Fibroblast of lung (primary cell): ENCODE measurements around the gene PGA4. TPM values are rescaled to one million over a fixed set of nuclear protein-coding genes. Genes with fewer than 3 reads are reported as not detected.

ENCODE experiments used
- DNase-seq, 2 donors: peaks; one replicate each; pipeline versions ENCODE4 v3.0.0 to v3.0.0-alpha.2; 2010; ENCODE audit warnings: low read depth in 2 of 2
- H2AFZ ChIP-seq: 2 replicates; pipeline ENCODE4 v1.5.1; 2012; ENCODE audit warnings: low read length, control low read depth, inconsistent platforms
- H3K27ac ChIP-seq: 2 replicates; pipeline ENCODE4 v1.5.1; 2011; ENCODE audit warnings: low read length, control low read depth; ENCODE audit not compliant: insufficient read depth
- H3K27me3 ChIP-seq: 2 replicates; pipeline ENCODE4 v1.5.1; 2011; ENCODE audit warnings: mild to moderate bottlenecking, low read length; ENCODE audit not compliant: control insufficient read depth, insufficient read depth
- H3K36me3 ChIP-seq: 2 replicates; pipeline ENCODE4 v1.5.1; 2011; ENCODE audit warnings: low read length; ENCODE audit not compliant: control insufficient read depth, insufficient read depth
- H3K4me1 ChIP-seq: 2 replicates; pipeline ENCODE4 v1.5.1; 2011; ENCODE audit warnings: low read length; ENCODE audit not compliant: control insufficient read depth, insufficient read depth; ENCODE audit errors: extremely low read depth
- H3K4me2 ChIP-seq: 2 replicates; pipeline ENCODE4 v1.5.1; 2011; ENCODE audit warnings: low read length, control low read depth; ENCODE audit not compliant: insufficient read depth; ENCODE audit errors: extremely low read depth
- H3K4me3 ChIP-seq, 4 experiments: fragments of 200-600 bp in 1 of 4; sonication (generic) in 1 of 4; replicated peaks in 1 of 4; 2 replicates each; pipeline ENCODE4 v1.5.1; 2011 to 2016; ENCODE audit warnings: low read length in 4 of 4, low read depth in 3 of 4, mild to moderate bottlenecking in 3 of 4, control low read depth in 2 of 4, inconsistent platforms in 1 of 4, mixed read lengths in 1 of 4; ENCODE audit not compliant: insufficient read depth in 1 of 4; ENCODE audit errors: control extremely low read depth in 1 of 4
- H3K79me2 ChIP-seq: 2 replicates; pipeline ENCODE4 v1.5.1; 2012; ENCODE audit warnings: mild to moderate bottlenecking, low read length, inconsistent platforms; ENCODE audit not compliant: control insufficient read depth, insufficient read depth
- H3K9ac ChIP-seq: 2 replicates; pipeline ENCODE4 v1.5.1; 2011; ENCODE audit warnings: mild to moderate bottlenecking, low read length, control low read depth; ENCODE audit not compliant: insufficient read depth
- H3K9me3 ChIP-seq: 2 replicates; pipeline ENCODE4 v1.5.1; 2012; ENCODE audit warnings: low read depth, low read length; ENCODE audit not compliant: control insufficient read depth, insufficient read depth
- H4K20me1 ChIP-seq: 2 replicates; pipeline ENCODE4 v1.5.1; 2011; ENCODE audit warnings: low read length; ENCODE audit not compliant: control insufficient read depth, insufficient read depth; ENCODE audit errors: extremely low read depth
- EZH2 ChIP-seq: IDR thresholded peaks from 2 replicates; pipeline ENCODE4 v1.5.1; 2012; ENCODE audit warnings: low read length, control low read depth, mild to moderate bottlenecking; ENCODE audit errors: missing control alignments
- polyA plus RNA-seq, 2 donors: library from polyadenylated mRNA; depleted of rRNA in 1 of 2; stranded (reverse) in 1 of 2; unstranded in 1 of 2; fragments of >200 nt; gene quantifications; 2 replicates each; pipeline ENCODE4 v1.2.1, GENCODE V29; 2011 to 2012; ENCODE audit warnings: missing spikeins in 1 of 2
- total RNA-seq: library from RNA; depleted of rRNA; stranded (reverse); fragments of >200 nt; gene quantifications from 2 replicates; pipeline ENCODE4 v1.2.1, GENCODE V29; 2014
- TF ChIP-seq, protein P1 (sequence below), 2 donors: IDR thresholded peaks in 1 of 2; conservative IDR thresholded peaks in 1 of 2; 1 replicate in 1 of 2; 2 replicates in 1 of 2; pipeline ENCODE4 v1.5.1; 2011 to 2012; ENCODE audit warnings: low read length in 2 of 2, control low read depth in 1 of 2, inconsistent platforms in 1 of 2, low read depth in 1 of 2, mild to moderate bottlenecking in 1 of 2

The PGA4 gene
- total and polyA plus RNA-seq, 2 donors (not counting 1 experiment from before 2014, with no cell fraction given) = 0.28 to 2.3 TPM

DNA sequence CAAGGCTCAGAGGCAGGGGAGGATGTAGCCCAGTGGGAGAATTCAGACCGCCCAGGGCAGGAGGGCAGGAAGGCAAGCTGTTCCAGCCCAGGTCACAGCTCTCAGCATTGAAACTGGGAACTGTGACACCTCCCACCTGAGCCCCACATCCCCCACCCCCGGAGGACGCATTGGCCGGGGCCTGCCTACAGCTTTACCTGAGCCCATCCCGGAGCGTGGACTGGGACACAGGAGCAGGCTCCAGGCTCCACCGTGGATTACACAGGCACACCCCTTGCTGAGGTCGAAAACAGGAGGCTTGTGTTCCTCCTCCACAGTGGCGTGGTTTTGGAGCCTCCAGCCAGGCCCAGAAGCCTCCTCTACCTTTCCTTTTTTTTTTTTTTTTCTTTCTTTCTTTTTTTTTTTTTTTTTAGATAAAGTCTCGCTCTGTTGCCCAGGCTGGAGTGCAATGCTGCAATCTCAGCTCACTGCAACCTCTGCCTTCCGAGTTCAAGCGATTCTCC lies 27.9 kb upstream of the PGA4 start:
- no peaks in the 10 kb centered on the region for H3K9me3 ChIP-seq
- H3K4me2 ChIP-seq = no peak overlapping the region
- H3K27me3 ChIP-seq = no peaks in the 10 kb centered on the region
- H3K27ac ChIP-seq = no peak overlapping the region
- TF ChIP-seq EZH2 = no peak
- TF ChIP-seq, protein P1, sequence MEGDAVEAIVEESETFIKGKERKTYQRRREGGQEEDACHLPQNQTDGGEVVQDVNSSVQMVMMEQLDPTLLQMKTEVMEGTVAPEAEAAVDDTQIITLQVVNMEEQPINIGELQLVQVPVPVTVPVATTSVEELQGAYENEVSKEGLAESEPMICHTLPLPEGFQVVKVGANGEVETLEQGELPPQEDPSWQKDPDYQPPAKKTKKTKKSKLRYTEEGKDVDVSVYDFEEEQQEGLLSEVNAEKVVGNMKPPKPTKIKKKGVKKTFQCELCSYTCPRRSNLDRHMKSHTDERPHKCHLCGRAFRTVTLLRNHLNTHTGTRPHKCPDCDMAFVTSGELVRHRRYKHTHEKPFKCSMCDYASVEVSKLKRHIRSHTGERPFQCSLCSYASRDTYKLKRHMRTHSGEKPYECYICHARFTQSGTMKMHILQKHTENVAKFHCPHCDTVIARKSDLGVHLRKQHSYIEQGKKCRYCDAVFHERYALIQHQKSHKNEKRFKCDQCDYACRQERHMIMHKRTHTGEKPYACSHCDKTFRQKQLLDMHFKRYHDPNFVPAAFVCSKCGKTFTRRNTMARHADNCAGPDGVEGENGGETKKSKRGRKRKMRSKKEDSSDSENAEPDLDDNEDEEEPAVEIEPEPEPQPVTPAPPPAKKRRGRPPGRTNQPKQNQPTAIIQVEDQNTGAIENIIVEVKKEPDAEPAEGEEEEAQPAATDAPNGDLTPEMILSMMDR (conservative IDR thresholded peaks at IDR 0.05 in 1 of 2, IDR thresholded peaks at IDR 0.05 in 1 of 2; ENCODE audit: low read depth in 1 of 2, low read length in 2 of 2) = no peak
- no peaks in the 10 kb centered on the region for H3K4me1 ChIP-seq
- H3K4me3 ChIP-seq = no peak overlapping the region
- no peaks in the 10 kb centered on the region for H3K36me3 ChIP-seq
- no peak overlapping the region for H3K9ac ChIP-seq
- no peaks in the 10 kb centered on the region for H3K79me2 ChIP-seq
- no peaks in the 10 kb centered on the region for H4K20me1 ChIP-seq
- no peak for DNase-seq
- H2AFZ ChIP-seq = no peak overlapping the region

DNA sequence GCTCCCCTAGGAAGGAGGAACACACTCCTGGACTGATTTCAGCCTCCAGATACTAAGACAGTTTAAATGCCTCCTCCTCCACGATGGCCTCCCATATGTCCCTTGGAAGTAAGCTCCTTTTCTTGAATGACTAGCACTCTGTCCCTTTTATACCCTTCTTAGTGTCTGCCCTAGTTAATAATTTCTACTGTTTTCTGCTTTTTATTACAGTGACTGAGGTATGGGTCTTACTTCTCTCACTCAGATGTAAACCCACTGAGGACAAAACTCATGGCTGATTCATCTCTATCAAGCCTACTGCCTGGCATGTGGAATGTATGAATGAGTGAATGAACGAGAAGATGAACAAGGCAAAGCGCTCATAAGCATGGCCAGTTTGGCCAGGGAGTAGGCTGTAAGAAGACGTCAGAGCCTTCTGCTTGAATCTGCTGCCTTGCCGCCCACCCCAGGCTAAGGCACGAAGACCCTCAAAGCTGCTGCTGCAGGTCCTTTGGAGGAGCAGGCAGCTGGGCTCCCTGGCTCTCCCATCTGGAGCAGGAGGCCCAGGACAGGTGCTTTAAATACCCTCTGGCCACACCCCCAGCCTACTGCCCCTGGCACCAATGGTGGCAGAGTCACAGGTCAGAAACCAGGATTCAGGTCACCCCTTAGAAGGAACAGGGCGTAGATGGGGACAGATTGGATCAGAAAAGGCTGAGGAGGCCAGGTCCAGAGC lies 27.0 kb upstream of the PGA4 start:
- H3K9me3 ChIP-seq = no peaks in the 10 kb centered on the region
- H4K20me1 ChIP-seq = no peaks in the 10 kb centered on the region
- H3K27me3 ChIP-seq = no peaks in the 10 kb centered on the region

DNA sequence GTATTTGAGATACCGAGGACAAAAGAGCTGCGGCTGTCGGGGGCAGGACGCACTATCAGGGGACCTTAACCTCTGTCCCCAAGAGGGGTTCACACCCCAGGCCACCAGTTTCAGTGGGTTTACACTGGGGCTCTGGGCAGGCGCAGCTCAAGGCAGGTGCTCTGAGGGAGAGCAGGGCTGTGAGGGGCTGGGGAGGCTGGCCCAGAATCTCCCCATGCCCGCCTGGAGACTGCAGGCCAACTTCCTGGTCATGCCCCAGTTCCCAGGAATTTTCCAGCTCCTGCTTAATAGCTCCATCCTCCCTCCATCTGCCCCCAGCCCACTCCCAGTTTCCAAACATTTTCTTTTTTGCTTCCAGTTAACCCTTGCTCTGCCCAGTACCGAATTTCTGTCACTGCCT lies 26.4 kb upstream of the PGA4 start:
- H3K9ac ChIP-seq = no peak overlapping the region
- H3K4me2 ChIP-seq = no peak overlapping the region
- H4K20me1 ChIP-seq = no peaks in the 10 kb centered on the region
- H3K4me1 ChIP-seq = no peaks in the 10 kb centered on the region
- H3K36me3 ChIP-seq = no peaks in the 10 kb centered on the region
- H3K27ac ChIP-seq = no peak overlapping the region
- H3K9me3 ChIP-seq = no peaks in the 10 kb centered on the region
- TF ChIP-seq, protein P1 (conservative IDR thresholded peaks at IDR 0.05 in 1 of 2, IDR thresholded peaks at IDR 0.05 in 1 of 2; ENCODE audit: low read depth in 1 of 2, low read length in 2 of 2) = no peak
- no peak for TF ChIP-seq EZH2
- H3K79me2 ChIP-seq = no peaks in the 10 kb centered on the region
- no peak for DNase-seq
- no peak overlapping the region for H3K4me3 ChIP-seq
- H2AFZ ChIP-seq = no peak overlapping the region
- H3K27me3 ChIP-seq = no peaks in the 10 kb centered on the region

More for the DNA sequence above, 27.0 kb upstream of the PGA4 start:
- H3K4me1 ChIP-seq = no peaks in the 10 kb centered on the region
- no peak overlapping the region for H3K9ac ChIP-seq
- no peak overlapping the region for H3K27ac ChIP-seq
- TF ChIP-seq, protein P1 (conservative IDR thresholded peaks at IDR 0.05 in 1 of 2, IDR thresholded peaks at IDR 0.05 in 1 of 2; ENCODE audit: low read depth in 1 of 2, low read length in 2 of 2) = no peak
- TF ChIP-seq EZH2 = no peak
- no peaks in the 10 kb centered on the region for H3K79me2 ChIP-seq
- no peak overlapping the region for H3K4me2 ChIP-seq
- H3K4me3 ChIP-seq = no peak overlapping the region
- no peaks in the 10 kb centered on the region for H3K36me3 ChIP-seq
- DNase-seq = no peak
- no peak overlapping the region for H2AFZ ChIP-seq
